Spleen (tissue), 11 donors: Measurements from ENCODE around the gene BMPR1A. TPM values are rescaled to one million over a fixed set of nuclear protein-coding genes. Genes with fewer than 3 reads are reported as not detected.

Experiments used
- DNase-seq: peaks from one replicate; pipeline ENCODE4 v3.0.0-alpha.2; 2020
- H3K27ac ChIP-seq, 8 donors: fragments of 200-600 bp; sonication (generic) in 7 of 8; 1 replicate in 4 of 8; 2 replicates in 4 of 8; pipeline versions ENCODE4 v1.5.0 to v1.8.0; 2016 to 2021; ENCODE audit warnings: inconsistent platforms in 4 of 8, mild to moderate bottlenecking in 4 of 8, moderate library complexity in 1 of 8
- H3K27me3 ChIP-seq, 7 donors: fragments of 200-600 bp; sonication (generic) in 6 of 7; replicated peaks in 1 of 7; 1 replicate in 4 of 7; 2 replicates in 3 of 7; pipeline versions ENCODE4 v1.5.0 to v1.8.0; 2016 to 2021; ENCODE audit warnings: inconsistent platforms in 3 of 7, mild to moderate bottlenecking in 1 of 7
- H3K36me3 ChIP-seq, 6 donors: fragments of 200-600 bp; sonication (generic) in 5 of 6; 1 replicate in 4 of 6; 2 replicates in 2 of 6; pipeline versions ENCODE4 v1.5.0 to v1.8.0; 2016 to 2021; ENCODE audit warnings: inconsistent platforms in 2 of 6
- H3K4me1 ChIP-seq, 6 donors: fragments of 200-600 bp; sonication (generic) in 5 of 6; 1 replicate in 3 of 6; 2 replicates in 3 of 6; pipeline versions ENCODE4 v1.5.0 to v1.8.0; 2016 to 2021; ENCODE audit warnings: inconsistent platforms in 3 of 6
- H3K4me3 ChIP-seq, 8 donors: fragments of 200-600 bp; sonication (generic) in 7 of 8; 1 replicate in 4 of 8; 2 replicates in 4 of 8; pipeline versions ENCODE4 v1.5.0 to v1.8.0; 2016 to 2021; ENCODE audit warnings: inconsistent platforms in 4 of 8, mild to moderate bottlenecking in 4 of 8, moderate library complexity in 2 of 8
- H3K9me3 ChIP-seq, 8 donors: fragments of 200-600 bp; sonication (generic) in 7 of 8; 1 replicate in 4 of 8; 2 replicates in 4 of 8; pipeline versions ENCODE4 v1.5.0 to v1.8.0; 2016 to 2021; ENCODE audit warnings: inconsistent platforms in 4 of 8
- POLR2A ChIP-seq, 3 donors: fragments of 450-650 bp; IDR thresholded peaks; one replicate each; pipeline ENCODE4 v1.5.1; 2017; ENCODE audit warnings: antibody characterized with exemption in 3 of 3, mild to moderate bottlenecking in 1 of 3
- POLR2AphosphoS5 ChIP-seq, 3 donors: sonication (generic); formaldehyde crosslinking; IDR thresholded peaks; one replicate each; pipeline ENCODE4 v1.5.1; 2017; ENCODE audit warnings: antibody characterized with exemption in 3 of 3
- WGBS, 5 donors: extraction: QIAGEN DNeasy Blood & Tissue Kit in 3 of 5; methylation state at CpG; one replicate each; pipeline versions ENCODE4 v1.1.5 to v1.1.7; 2013 to 2018; 5-methylcytosine and 5-hydroxymethylcytosine counted together
- intact Hi-C: fragments of 100-400 bp; cut with DNase I; formaldehyde crosslinking; loops from one replicate; pipeline ENCODE4 v1.15.0; 2023; ENCODE audit warnings: low total_unique reads
- polyA plus RNA-seq, 3 donors: library from polyadenylated mRNA; stranded (reverse); fragments of 200-250 nt; gene quantifications; one replicate each; pipeline ENCODE4 v1.2.1, GENCODE V29; 2013
- total RNA-seq, 7 donors: library from RNA; depleted of rRNA in 3 of 7; stranded (reverse); fragments of >200 nt in 3 of 7; fragmentation: NEBNext Ultra II Directional in 4 of 7; extraction: Animal tissue kit (Norgen Biotek cat#: 25700) in 4 of 7; gene quantifications; one replicate each; pipeline versions ENCODE4 v1.1.0 to v1.2.1, GENCODE V29; 2016 to 2021
- TF ChIP-seq, protein P1 (sequence below), 11 experiments: fragments of 200-600 bp in 7 of 11; fragments of 450-650 bp in 4 of 11; sonication (generic) in 4 of 11; IDR thresholded peaks in 8 of 11; conservative IDR thresholded peaks in 3 of 11; 1 replicate in 7 of 11; 2 replicates in 4 of 11; pipeline versions ENCODE4 v1.4.0 to v1.8.0; 2016 to 2021; ENCODE audit warnings: antibody characterized with exemption in 11 of 11, inconsistent platforms in 4 of 11, mild to moderate bottlenecking in 1 of 11
- donor health status: healthy with polysubstance abuse.
- donor health status: DM: no; HTN: no; CAD: no; lungs with moderate emphysema.
- donor health status: DM: no; HTN: no; CAD: no.
- donor health status: Bipolar disorder and iron deficiency.
- donor health status: healthy.
- donor health status: DM: no; HTN: no; CAD: no.
- donor health status: DM: yes; HTN: yes; CAD: no.

Gene BMPR1A
- total and polyA plus RNA-seq, 10 donors: 1.3 to 17.9 (median 10.2) TPM

DNA sequence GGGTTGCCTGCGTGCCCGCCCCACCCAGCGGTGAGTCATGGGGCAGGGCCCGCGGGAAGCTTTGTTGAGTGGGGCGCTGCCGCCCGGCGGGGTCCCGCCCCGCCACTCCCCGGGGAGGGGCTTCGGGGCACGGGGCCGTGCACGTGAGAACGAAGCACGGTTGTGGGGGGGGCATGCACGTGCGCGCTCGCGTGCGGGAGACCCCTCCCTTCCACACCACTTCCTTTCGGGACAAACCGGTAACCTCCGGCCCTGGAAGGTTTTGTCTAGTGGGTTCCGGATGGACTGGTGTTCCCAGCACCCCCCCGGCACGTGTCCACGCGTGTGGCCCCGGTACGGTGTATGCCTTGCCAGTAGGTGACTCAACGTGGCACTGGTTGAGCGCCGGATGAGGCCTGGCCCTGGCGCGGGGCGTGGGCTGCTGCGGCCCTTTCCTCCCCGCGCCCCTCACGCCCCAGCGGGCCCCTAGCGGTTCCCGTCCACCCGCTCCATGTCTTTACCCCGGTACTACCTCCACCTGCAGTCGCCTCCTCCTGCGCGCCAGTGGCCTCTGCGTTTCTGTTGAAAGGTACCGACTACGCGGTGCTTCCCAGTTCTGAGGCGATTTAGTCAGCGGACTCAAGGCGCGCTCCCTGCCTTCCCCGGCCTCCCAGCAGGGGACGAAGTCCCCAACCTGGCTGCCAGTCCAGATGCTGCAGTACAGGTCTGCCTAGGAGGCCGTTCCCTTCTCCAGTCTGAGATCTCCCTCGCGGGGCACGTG is 215.0 kb downstream of the BMPR1A start:
- intact Hi-C loops: no loop called here
- peak overlapping the region; percentile 40 to 74 (median 46) for H3K4me3 ChIP-seq
- no peaks in the 10 kb centered on the region for H3K9me3 ChIP-seq
- WGBS, 5 donors: 7 to 26% (median 8%) methylated on average over 27 to 66 of the region's 66 CpGs
- TF ChIP-seq, protein P1, sequence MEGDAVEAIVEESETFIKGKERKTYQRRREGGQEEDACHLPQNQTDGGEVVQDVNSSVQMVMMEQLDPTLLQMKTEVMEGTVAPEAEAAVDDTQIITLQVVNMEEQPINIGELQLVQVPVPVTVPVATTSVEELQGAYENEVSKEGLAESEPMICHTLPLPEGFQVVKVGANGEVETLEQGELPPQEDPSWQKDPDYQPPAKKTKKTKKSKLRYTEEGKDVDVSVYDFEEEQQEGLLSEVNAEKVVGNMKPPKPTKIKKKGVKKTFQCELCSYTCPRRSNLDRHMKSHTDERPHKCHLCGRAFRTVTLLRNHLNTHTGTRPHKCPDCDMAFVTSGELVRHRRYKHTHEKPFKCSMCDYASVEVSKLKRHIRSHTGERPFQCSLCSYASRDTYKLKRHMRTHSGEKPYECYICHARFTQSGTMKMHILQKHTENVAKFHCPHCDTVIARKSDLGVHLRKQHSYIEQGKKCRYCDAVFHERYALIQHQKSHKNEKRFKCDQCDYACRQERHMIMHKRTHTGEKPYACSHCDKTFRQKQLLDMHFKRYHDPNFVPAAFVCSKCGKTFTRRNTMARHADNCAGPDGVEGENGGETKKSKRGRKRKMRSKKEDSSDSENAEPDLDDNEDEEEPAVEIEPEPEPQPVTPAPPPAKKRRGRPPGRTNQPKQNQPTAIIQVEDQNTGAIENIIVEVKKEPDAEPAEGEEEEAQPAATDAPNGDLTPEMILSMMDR (IDR thresholded peaks at IDR 0.05 in 8 of 11, conservative IDR thresholded peaks at IDR 0.05 in 3 of 11): peak in 3 of 11 experiments; percentile 2 to 10 (median 7)
- TF ChIP-seq POLR2AphosphoS5 (IDR thresholded peaks at IDR 0.05) (peak; percentile 89 to 96 (median 90)), POLR2A (IDR thresholded peaks at IDR 0.05) (peak in 1 of 3 donors; percentile 21)
- H3K36me3 ChIP-seq: no peaks in the 10 kb centered on the region
- peaks cover 0 to 50% (median 6%) of the 10 kb centered on the region in 7 donors for H3K27me3 ChIP-seq
- DNase-seq: peak; percentile 96
- peaks cover 19 to 58% (median 52%) of the 10 kb centered on the region in 6 donors for H3K4me1 ChIP-seq
- H3K27ac ChIP-seq: peak overlapping the region; percentile 49 to 93 (median 88)

GRCh38 chr10:86972613-86973380 is 216.4 kb downstream of the BMPR1A start:
- H3K36me3 ChIP-seq: no peaks in the 10 kb centered on the region
- DNase-seq: no peak
- no peak overlapping the region for H3K27ac ChIP-seq
- 86 to 97% (median 94%) methylated on average over 8 to 11 of the region's 11 CpGs for WGBS, 5 donors
- H3K9me3 ChIP-seq: no peaks in the 10 kb centered on the region
- peaks cover 9 to 44% (median 40%) of the 10 kb centered on the region in 6 donors for H3K4me1 ChIP-seq
- intact Hi-C loops: no loop called here
- H3K4me3 ChIP-seq: no peak overlapping the region
- no peak for TF ChIP-seq POLR2A (IDR thresholded peaks at IDR 0.05)
- TF ChIP-seq, protein P1 (IDR thresholded peaks at IDR 0.05 in 8 of 11, conservative IDR thresholded peaks at IDR 0.05 in 3 of 11): no peak
- no peak for TF ChIP-seq POLR2AphosphoS5 (IDR thresholded peaks at IDR 0.05)
- H3K27me3 ChIP-seq: peaks cover 0 to 46% (median 6%) of the 10 kb centered on the region in 7 donors

DNA sequence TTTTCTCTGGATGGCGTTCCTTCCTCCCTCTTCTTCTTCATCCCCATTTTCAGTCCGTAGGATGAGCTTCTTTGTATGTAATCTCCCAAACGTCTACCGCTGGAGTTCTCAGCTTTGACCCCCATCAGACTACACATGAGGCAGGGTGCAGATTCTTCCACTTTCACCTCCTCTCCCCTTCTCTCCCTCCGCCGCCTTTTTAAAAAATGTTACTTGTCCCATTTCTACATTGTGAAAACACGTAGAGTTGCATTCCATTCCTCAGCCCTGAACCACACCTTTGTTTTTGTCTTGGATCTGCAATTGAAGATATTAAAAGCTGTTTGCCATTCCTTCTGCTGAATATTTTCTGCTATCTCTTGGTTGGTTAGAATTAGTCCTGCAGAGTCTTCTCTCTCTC is 218.1 kb downstream of the BMPR1A start:
- Histone ChIP-seq H3K4me3 (no peak overlapping the region), H3K36me3 (no peaks in the 10 kb centered on the region), H3K27ac (no peak overlapping the region), H3K4me1 (peaks cover under 1 to 27% (median 24%) of the 10 kb centered on the region in 6 donors), H3K27me3 (peaks cover 0 to 29% (median 1%) of the 10 kb centered on the region in 7 donors), H3K9me3 (no peaks in the 10 kb centered on the region)
- intact Hi-C loops: no loop called here
- 83 to 91% (median 91%) methylated on average over 7 of the region's 7 CpGs for WGBS, 5 donors
- TF ChIP-seq, protein P1 (IDR thresholded peaks at IDR 0.05 in 8 of 11, conservative IDR thresholded peaks at IDR 0.05 in 3 of 11): no peak
- no peak for TF ChIP-seq POLR2AphosphoS5 (IDR thresholded peaks at IDR 0.05)
- no peak for TF ChIP-seq POLR2A (IDR thresholded peaks at IDR 0.05)
- no peak for DNase-seq
